SH-SY5Y (cell line): ENCODE data around the gene SERPINE2.

Experiments used
- GATA2 ChIP-seq: IDR thresholded peaks from 2 replicates; pipeline ENCODE4 v1.6.1; 2011; ENCODE audit warnings: mild to moderate bottlenecking, low read depth, low read length
- GATA3 ChIP-seq: IDR thresholded peaks from 2 replicates; pipeline ENCODE4 v1.6.1; 2011; ENCODE audit warnings: low read depth, mild to moderate bottlenecking, low read length, moderate library complexity

GRCh38 chr2:223978451-223978850 is 60.6 kb downstream of the SERPINE2 start:
- TF ChIP-seq GATA3 (no peak), GATA2 (no peak)
